ENCODE measurements around the gene FAM107B.

DNA sequence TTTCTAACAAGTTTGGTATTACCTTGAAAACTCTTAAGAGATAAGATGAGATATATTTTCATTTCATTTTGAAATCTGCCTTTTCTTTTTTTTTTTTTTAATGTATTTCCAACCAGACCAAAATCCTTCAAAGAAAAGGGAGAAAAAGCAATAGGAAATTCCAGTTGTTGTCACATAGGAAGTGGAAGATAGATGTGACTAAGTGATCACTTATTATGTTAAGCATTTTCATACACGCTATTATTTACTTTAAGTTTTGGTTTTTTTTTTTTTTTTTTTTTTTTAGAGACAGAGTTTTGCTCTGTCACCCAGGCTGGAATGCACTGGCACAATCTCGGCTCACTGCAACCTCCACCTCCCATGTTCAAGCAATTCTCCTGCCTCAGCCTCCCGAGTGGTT lies 246.8 kb downstream of the FAM107B start:
- TF ChIP-seq ZNF24 (tag by site-specific recombination; IDR thresholded peaks at IDR 0.05), result no peak
- TF ChIP-seq, protein P1, sequence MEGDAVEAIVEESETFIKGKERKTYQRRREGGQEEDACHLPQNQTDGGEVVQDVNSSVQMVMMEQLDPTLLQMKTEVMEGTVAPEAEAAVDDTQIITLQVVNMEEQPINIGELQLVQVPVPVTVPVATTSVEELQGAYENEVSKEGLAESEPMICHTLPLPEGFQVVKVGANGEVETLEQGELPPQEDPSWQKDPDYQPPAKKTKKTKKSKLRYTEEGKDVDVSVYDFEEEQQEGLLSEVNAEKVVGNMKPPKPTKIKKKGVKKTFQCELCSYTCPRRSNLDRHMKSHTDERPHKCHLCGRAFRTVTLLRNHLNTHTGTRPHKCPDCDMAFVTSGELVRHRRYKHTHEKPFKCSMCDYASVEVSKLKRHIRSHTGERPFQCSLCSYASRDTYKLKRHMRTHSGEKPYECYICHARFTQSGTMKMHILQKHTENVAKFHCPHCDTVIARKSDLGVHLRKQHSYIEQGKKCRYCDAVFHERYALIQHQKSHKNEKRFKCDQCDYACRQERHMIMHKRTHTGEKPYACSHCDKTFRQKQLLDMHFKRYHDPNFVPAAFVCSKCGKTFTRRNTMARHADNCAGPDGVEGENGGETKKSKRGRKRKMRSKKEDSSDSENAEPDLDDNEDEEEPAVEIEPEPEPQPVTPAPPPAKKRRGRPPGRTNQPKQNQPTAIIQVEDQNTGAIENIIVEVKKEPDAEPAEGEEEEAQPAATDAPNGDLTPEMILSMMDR (tag by site-specific recombination; IDR thresholded peaks at IDR 0.05), result no peak

Measured in HEK293 (cell line).